GM12878 (cell line): ENCODE results near the gene RSPRY1. TPM values are rescaled to one million over a fixed set of nuclear protein-coding genes. Genes with fewer than 3 reads are reported as not detected.

Experiments
- ATAC-seq: fragments of 200-7000 bp; cut with Tn5 transposase; 3 replicates; pipeline ENCODE4 v1.9.1; 2020; ENCODE audit warnings: mild to moderate bottlenecking, moderate library complexity
- BruUV-seq: library from RNA; stranded (reverse); fragments of 400-500 nt; replicated peaks from 2 replicates; lab custom pipeline; 2021; lab: Mats Ljungman, UMichigan
- CTCF ChIA-PET: fragments of 300-600 bp; sonication (Branson Sonifier 250); formaldehyde crosslinking; extraction: SDS; loops from one replicate; lab custom pipeline; 2021; ENCODE audit warnings: inconsistent platforms; lab: Yijun Ruan, JAX
- POLR2A ChIA-PET: fragments of 350-600 bp; formaldehyde crosslinking; extraction: SDS; loops from one replicate; lab custom pipeline; 2021; ENCODE audit warnings: inconsistent platforms; lab: Charles Lee
- RAD21 ChIA-PET: fragments of 300-600 bp; sonication (Branson Sonifier 250); formaldehyde crosslinking; loops from one replicate; lab custom pipeline; 2023; ENCODE audit warnings: antibody characterized with exemption; ENCODE audit not compliant: unreplicated experiment; lab: Charles Lee
- SMC1A ChIA-PET: fragments of 300-600 bp; sonication (Branson Sonifier 250); formaldehyde crosslinking; loops from one replicate; lab custom pipeline; 2023; ENCODE audit not compliant: unreplicated experiment, uncharacterized antibody; lab: Charles Lee
- DNase-seq: peaks from one replicate; pipeline ENCODE4 v3.0.0-alpha.2; 2011; ENCODE audit warnings: low read depth, low spot score
- FAIRE-seq: peaks from 3 replicates; lab custom pipeline; 2011; peaks lifted over from hg19 to GRCh38; lab: Jason Lieb, UNC
- H2AFZ ChIP-seq: 2 replicates; pipeline ENCODE4 v1.6.0; 2011; ENCODE audit warnings: low read depth, low read length, control low read depth; ENCODE audit not compliant: control insufficient read depth
- H3K27ac ChIP-seq: 2 replicates; pipeline ENCODE4 v1.5.1; 2011; ENCODE audit warnings: control low read depth; ENCODE audit not compliant: control insufficient read depth, insufficient read depth
- H3K27me3 ChIP-seq, 2 experiments: replicated peaks in 1 of 2; 2 replicates each; pipeline versions ENCODE4 v1.6.0 to v1.6.1; 2011; ENCODE audit warnings: low read length in 1 of 2; ENCODE audit not compliant: control insufficient read depth in 2 of 2, insufficient read depth in 2 of 2
- H3K36me3 ChIP-seq, 2 experiments: 2 replicates each; pipeline ENCODE4 v1.5.1; 2011; ENCODE audit warnings: low read length in 1 of 2; ENCODE audit not compliant: control insufficient read depth in 2 of 2, insufficient read depth in 2 of 2
- H3K4me1 ChIP-seq: 2 replicates; pipeline ENCODE4 v1.6.1; 2011; ENCODE audit warnings: mild to moderate bottlenecking, low read length, moderate library complexity, mixed read lengths; ENCODE audit not compliant: control insufficient read depth, insufficient read depth
- H3K4me2 ChIP-seq: 2 replicates; pipeline ENCODE4 v1.6.0; 2011; ENCODE audit warnings: control low read depth; ENCODE audit not compliant: control insufficient read depth, insufficient read depth
- H3K4me3 ChIP-seq: fragments of 200-600 bp; sonication (generic); 2 replicates; pipeline ENCODE4 v1.5.1; 2016
- H3K79me2 ChIP-seq: 2 replicates; pipeline ENCODE4 v1.6.0; 2011; ENCODE audit warnings: low read length; ENCODE audit not compliant: control insufficient read depth, insufficient read depth
- H3K9ac ChIP-seq: 2 replicates; pipeline ENCODE4 v1.8.0; 2011; ENCODE audit warnings: low read length, control low read depth, mixed read lengths; ENCODE audit not compliant: control insufficient read depth, insufficient read depth
- H3K9me3 ChIP-seq: replicated peaks from 3 replicates; pipeline ENCODE4 v1.5.1; 2011; ENCODE audit warnings: mild to moderate bottlenecking, low read length; ENCODE audit not compliant: control insufficient read depth, insufficient read depth
- H4K20me1 ChIP-seq: 2 replicates; pipeline ENCODE4 v1.6.0; 2011; ENCODE audit not compliant: control insufficient read depth, insufficient read depth
- FOXM1 ChIP-seq: IDR thresholded peaks from 2 replicates; pipeline ENCODE4 v1.6.1; 2012; ENCODE audit warnings: low read depth, mild to moderate bottlenecking, inconsistent platforms, low read length, moderate library complexity
- YBX1 ChIP-seq: fragments of 450-650 bp; IDR thresholded peaks from 2 replicates; pipeline ENCODE4 v1.6.1; 2016; ENCODE audit warnings: antibody characterized with exemption
- in situ Hi-C: fragments of 300-500 bp; cut with MboI; formaldehyde crosslinking; loops from 9 replicates; pipeline ENCODE4 v1.14.3; 2018; ENCODE audit warnings: mixed read lengths
- intact Hi-C: fragments of 100-400 bp; cut with micrococcal nuclease; formaldehyde crosslinking; loops from one replicate; pipeline ENCODE4 v1.14.2; 2022; ENCODE audit not compliant: unreplicated experiment
- polyA plus RNA-seq, 11 experiments: library from polyadenylated mRNA; depleted of rRNA in 4 of 11; unstranded in 6 of 11; stranded (reverse) in 5 of 11; fragments of >200 nt; fragmentation: Nextera tagmentation in 4 of 11; fragmentation: Illumina TruSeq in 1 of 11; extraction: Ambion mirVana in 4 of 11; extraction: Trizol in 1 of 11; gene quantifications; 1 replicate in 1 of 11; 2 replicates in 10 of 11; pipeline versions ENCODE4 v1.2.1 to v1.2.3, GENCODE V29; 2011 to 2016; ENCODE audit warnings: inconsistent platforms in 2 of 11, missing spikeins in 2 of 11, low read depth in 1 of 11
- total RNA-seq, 4 experiments: library from RNA; depleted of rRNA in 3 of 4; stranded (reverse); fragments of >200 nt in 3 of 4; fragmentation: Illumina TruSeq in 1 of 4; extraction: Trizol in 1 of 4; gene quantifications; 2 replicates each; pipeline versions ENCODE4 v1.2.1 to v1.2.3, GENCODE V29; 2013 to 2021
- TF ChIP-seq, protein P1 (sequence below): fragments of 450-650 bp; IDR thresholded peaks from 2 replicates; pipeline ENCODE4 v1.6.1; 2016; ENCODE audit warnings: mild to moderate bottlenecking
- TF ChIP-seq, protein P2 (sequence below), 3 experiments: IDR thresholded peaks in 2 of 3; conservative IDR thresholded peaks in 1 of 3; 2 replicates each; pipeline ENCODE4 v1.5.1; 2011; ENCODE audit warnings: low read depth in 3 of 3, low read length in 3 of 3, mild to moderate bottlenecking in 3 of 3, control low read depth in 2 of 3, moderate library complexity in 2 of 3, inconsistent platforms in 1 of 3, mixed read lengths in 1 of 3; ENCODE audit not compliant: control insufficient read depth in 2 of 3, insufficient read depth in 1 of 3; ENCODE audit errors: extremely low read depth in 1 of 3
- TF ChIP-seq, protein P3 (sequence below): IDR thresholded peaks from 2 replicates; pipeline ENCODE4 v1.6.1; 2011; ENCODE audit warnings: low read depth, mild to moderate bottlenecking, low read length, moderate library complexity, borderline replicate concordance; ENCODE audit errors: extremely low read depth

RSPRY1 gene
- total and polyA plus RNA-seq, 10 of the 15 experiments (the other 5 are each of a cell fraction or from before 2014, with no cell fraction given): 18.5 to 57.0 (median 41.2) TPM

DNA sequence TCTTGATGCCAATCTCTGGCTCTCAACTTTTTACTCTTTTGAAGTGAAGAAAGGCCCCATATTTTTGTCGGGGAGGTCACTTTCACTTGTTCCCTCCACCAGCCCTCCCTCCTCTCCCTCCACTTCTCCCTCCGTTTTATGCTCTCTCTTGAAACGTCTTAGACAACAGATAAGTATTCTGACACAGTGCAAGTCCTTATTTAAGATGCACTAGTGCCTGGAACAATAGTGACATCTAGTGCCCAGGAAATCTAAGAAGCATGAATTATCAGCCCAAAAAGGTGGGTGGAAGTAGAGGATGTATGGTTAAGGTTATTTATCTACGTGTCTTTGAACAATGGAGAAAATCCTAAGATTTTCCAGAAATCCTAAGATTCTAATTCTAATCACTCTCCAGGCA is 18.2 kb upstream of the RSPRY1 start (continued):
- TF ChIP-seq, protein P1, sequence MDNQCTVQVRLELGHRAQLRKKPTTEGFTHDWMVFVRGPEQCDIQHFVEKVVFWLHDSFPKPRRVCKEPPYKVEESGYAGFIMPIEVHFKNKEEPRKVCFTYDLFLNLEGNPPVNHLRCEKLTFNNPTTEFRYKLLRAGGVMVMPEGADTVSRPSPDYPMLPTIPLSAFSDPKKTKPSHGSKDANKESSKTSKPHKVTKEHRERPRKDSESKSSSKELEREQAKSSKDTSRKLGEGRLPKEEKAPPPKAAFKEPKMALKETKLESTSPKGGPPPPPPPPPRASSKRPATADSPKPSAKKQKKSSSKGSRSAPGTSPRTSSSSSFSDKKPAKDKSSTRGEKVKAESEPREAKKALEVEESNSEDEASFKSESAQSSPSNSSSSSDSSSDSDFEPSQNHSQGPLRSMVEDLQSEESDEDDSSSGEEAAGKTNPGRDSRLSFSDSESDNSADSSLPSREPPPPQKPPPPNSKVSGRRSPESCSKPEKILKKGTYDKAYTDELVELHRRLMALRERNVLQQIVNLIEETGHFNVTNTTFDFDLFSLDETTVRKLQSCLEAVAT: no peak
- TF ChIP-seq, protein P2, sequence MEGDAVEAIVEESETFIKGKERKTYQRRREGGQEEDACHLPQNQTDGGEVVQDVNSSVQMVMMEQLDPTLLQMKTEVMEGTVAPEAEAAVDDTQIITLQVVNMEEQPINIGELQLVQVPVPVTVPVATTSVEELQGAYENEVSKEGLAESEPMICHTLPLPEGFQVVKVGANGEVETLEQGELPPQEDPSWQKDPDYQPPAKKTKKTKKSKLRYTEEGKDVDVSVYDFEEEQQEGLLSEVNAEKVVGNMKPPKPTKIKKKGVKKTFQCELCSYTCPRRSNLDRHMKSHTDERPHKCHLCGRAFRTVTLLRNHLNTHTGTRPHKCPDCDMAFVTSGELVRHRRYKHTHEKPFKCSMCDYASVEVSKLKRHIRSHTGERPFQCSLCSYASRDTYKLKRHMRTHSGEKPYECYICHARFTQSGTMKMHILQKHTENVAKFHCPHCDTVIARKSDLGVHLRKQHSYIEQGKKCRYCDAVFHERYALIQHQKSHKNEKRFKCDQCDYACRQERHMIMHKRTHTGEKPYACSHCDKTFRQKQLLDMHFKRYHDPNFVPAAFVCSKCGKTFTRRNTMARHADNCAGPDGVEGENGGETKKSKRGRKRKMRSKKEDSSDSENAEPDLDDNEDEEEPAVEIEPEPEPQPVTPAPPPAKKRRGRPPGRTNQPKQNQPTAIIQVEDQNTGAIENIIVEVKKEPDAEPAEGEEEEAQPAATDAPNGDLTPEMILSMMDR (IDR thresholded peaks at IDR 0.05 in 2 of 3, conservative IDR thresholded peaks at IDR 0.05 in 1 of 3; ENCODE audit: control insufficient read depth in 2 of 3, extremely low read depth in 1 of 3, insufficient read depth in 1 of 3, low read depth in 3 of 3, low read length in 3 of 3): peak; percentile 61 to 82 (median 65)
- peak; percentile 36; the same call in 1 of the 2 replicates for TF ChIP-seq FOXM1

DNA sequence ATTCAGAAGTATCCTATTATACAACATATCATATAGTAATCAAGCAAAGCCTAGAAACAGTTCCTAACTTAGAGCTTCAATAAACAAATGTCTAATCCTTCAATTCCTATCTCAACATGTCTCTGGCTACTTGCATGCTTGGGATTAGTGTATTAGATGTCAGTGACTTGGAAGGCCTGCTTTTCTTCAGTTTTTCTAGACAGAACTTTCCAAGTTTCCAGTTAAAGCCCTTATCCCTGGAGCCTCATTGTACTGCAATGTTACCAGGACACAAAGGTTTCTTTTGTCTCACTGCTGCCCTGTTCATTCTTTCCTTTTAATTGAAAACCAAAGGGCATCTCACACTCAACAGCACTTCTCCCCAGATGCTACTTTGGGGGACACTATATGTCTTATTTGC is 16.8 kb upstream of the RSPRY1 start:
- ChIA-PET SMC1A (interaction anchor here (0.7 to 2.2 kb wide), 6 partner anchors 9 to 207 kb away, joined by 3 to 6 read pairs (median 4); partner anchors contain the start of gene CETP), CTCF (interaction anchor here (1.0 to 4.1 kb wide), 6 partner anchors 9 to 597 kb away, joined by 3 to 32 read pairs (median 6); partner anchors contain the start of gene CPNE2), POLR2A (interaction anchor here (1.0 kb wide), 1 partner anchor 84 kb away, joined by 3 read pairs; no protein-coding TSS in a partner anchor), RAD21 (interaction anchor here (0.8 to 1.4 kb wide), 3 partner anchors 77 to 593 kb away, joined by 3 to 6 read pairs (median 3); partner anchors contain the start of gene CPNE2)
- intact Hi-C loops: loop anchor here (2.0 to 5.0 kb wide), 2 partner anchors 42 to 77 kb away; partner anchors contain the start of gene CPNE2
- H3K79me2 ChIP-seq: no peaks in the 10 kb centered on the region
- no peak overlapping the region for H3K4me2 ChIP-seq
- DNase-seq (no peak), FAIRE-seq (no peak), ATAC-seq (no peak)
- no peak overlapping the region for H2AFZ ChIP-seq
- peaks cover 19% of the 10 kb centered on the region for H3K4me1 ChIP-seq
- H4K20me1 ChIP-seq: no peaks in the 10 kb centered on the region
- H3K9ac ChIP-seq: no peak overlapping the region
- BruUV-seq: no TSS peak
- no peaks in the 10 kb centered on the region for H3K27me3 ChIP-seq
- in situ Hi-C loops: loop anchor here (5.0 kb wide), 1 partner anchor 82 kb away; no protein-coding TSS in a partner anchor
- no peak overlapping the region for H3K27ac ChIP-seq
- peaks cover 6 to 40% of the 10 kb centered on the region in 2 experiments for H3K36me3 ChIP-seq
- H3K9me3 ChIP-seq: no peaks in the 10 kb centered on the region
- H3K4me3 ChIP-seq: no peak overlapping the region
- TF ChIP-seq, protein P3, sequence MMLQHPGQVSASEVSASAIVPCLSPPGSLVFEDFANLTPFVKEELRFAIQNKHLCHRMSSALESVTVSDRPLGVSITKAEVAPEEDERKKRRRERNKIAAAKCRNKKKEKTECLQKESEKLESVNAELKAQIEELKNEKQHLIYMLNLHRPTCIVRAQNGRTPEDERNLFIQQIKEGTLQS: no peak
- no peak for TF ChIP-seq YBX1
- TF ChIP-seq, all 136 proteins: peak for 0
